Activated CD4-positive, alpha-beta T cell treated with anti-CD3 and anti-CD28 coated beads, Interleukin-2, amount 10 ng/mL, durations not matched to agents 24 days and 14 days (primary cell): Measurements from ENCODE around the gene TMCO1. TPM values are rescaled to one million over a fixed set of nuclear protein-coding genes. Genes with fewer than 3 reads are reported as not detected.
"Not testable (repeated sequence)": the region's sequence is repeated elsewhere in the genome, so short reads cannot be mapped to it uniquely, and the experiment has no call there.

Experiments
- DNase-seq: peaks from one replicate; pipeline ENCODE4 v3.0.0; 2022
- H3K27ac Mint-ChIP-seq: one replicate; pipeline ENCODE4 v1.8.0; 2022; ENCODE audit warnings: mild to moderate bottlenecking, mixed read lengths
- H3K27me3 Mint-ChIP-seq: one replicate; pipeline ENCODE4 v1.8.0; 2022; ENCODE audit warnings: mixed read lengths
- H3K36me3 Mint-ChIP-seq: one replicate; pipeline ENCODE4 v1.8.0; 2022; ENCODE audit warnings: low read depth, mild to moderate bottlenecking, mixed read lengths
- H3K4me1 Mint-ChIP-seq: one replicate; pipeline ENCODE4 v1.8.0; 2021; ENCODE audit warnings: mixed read lengths
- H3K4me3 Mint-ChIP-seq: one replicate; pipeline ENCODE4 v1.8.0; 2022; ENCODE audit warnings: mild to moderate bottlenecking, moderate library complexity, mixed read lengths
- H3K9me3 Mint-ChIP-seq: one replicate; pipeline ENCODE4 v1.8.0; 2021; ENCODE audit warnings: mixed read lengths
- intact Hi-C: fragments of 100-400 bp; cut with micrococcal nuclease; formaldehyde crosslinking; loops from one replicate; pipeline ENCODE4 v1.15.1; 2023
- total RNA-seq: library from RNA; stranded (reverse); gene quantifications from 2 replicates; pipeline ENCODE4 v1.2.3, GENCODE V29; 2022

Gene TMCO1, protein sequence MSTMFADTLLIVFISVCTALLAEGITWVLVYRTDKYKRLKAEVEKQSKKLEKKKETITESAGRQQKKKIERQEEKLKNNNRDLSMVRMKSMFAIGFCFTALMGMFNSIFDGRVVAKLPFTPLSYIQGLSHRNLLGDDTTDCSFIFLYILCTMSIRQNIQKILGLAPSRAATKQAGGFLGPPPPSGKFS
- total RNA-seq: 91.8 and 94.3 TPM in 2 replicates

DNA sequence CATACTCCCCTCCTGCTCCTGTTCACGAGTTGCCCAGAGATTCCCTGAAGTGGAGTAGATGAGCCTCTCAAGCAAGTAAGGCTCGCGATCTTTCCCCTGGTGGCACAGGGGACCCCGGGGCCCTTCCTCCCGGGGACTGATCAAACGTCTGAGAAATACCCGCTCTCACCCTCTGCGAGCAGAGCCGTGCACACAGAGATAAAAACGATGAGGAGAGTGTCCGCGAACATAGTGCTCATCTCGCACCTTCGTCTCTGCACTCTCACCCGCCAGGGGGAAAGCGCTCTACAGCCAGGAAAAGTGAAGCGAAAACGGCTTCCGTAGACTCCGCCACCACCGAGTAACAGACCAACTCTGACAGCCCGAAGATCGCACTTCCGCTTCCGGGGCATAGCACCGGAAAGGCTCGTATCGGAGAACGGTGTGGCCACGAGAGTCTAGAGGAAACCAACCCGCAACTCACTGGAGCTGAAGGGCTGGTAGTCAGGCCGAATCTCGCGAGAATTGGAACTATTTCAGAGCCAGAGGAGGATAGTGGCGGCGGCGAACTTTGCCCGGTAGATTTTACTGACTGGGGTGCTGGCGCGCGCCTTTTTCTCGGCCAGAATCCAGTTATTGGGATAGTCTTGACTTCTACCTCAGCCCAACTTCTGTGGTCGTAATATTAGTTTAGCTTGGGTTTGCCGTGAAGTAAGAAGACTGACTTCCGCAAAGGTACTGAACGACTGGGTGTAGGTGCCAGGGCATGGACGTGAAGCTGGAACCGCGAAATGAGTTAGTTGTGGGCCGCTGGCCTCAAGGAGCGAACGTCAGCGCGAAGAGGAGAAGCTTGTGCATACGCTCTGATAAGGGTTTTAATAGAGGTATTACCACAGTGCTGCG, at the start of gene TMCO1:
TSS of gene TMCO1 (minus strand) at position 356 of the 882 bp plus-strand sequence. CDS start at position 239, 117 bp downstream.
- Mint-ChIP-seq H3K27ac (peak within 1 kb of the TSS; percentile 100), H3K4me1 (peaks cover 41% of the 10 kb centered on the region), H3K4me3 (peak within 1 kb of the TSS; percentile 98), H3K9me3 (no peaks in the 10 kb centered on the region), H3K27me3 (no peaks in the 10 kb centered on the region), H3K36me3 (peaks cover 52% of the 10 kb centered on the region)
- intact Hi-C loops: loop anchor here (1.0 to 2.0 kb wide), 5 partner anchors 59 to 170 kb away; partner anchors contain the start of genes ALDH9A1, MGST3 and UCK2
- DNase-seq: peak; percentile 98

DNA sequence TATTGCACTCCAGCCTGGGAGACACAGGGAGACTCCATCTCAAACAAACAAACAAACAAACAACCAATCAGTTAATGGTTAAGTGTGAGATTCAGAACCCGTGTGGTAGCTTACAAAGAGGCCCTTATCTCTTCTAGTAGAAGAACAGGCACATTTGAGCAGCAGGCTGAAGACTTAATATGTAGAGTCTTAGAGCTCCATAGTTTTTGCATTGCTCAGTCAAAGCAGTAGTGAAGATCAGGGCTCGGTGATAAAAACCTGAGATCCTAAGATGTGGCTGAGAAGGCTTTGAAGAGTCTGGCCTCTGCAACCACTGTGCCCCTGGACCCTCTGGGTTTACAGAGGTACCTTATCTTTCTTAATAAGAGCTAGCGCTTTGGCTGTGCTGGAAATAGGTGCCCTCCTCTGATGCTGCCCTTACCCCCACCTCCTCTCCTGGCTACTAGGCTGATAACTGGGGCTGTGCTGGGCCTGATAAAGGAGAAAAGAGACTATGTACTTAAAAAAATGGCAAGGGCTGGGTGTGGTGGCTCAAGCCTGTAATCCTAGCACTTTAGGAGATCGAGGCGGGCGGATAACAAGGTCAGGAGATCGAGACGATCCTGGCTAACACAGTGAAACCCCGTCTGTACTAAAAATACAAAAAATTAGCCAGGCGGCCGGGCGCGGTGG, 48.3 kb upstream of the TMCO1 start:
- H3K4me1 Mint-ChIP-seq: no peaks in the 10 kb centered on the region
- H3K36me3 Mint-ChIP-seq: no peaks in the 10 kb centered on the region
- intact Hi-C loops: no loop called here
- no peaks in the 10 kb centered on the region for H3K9me3 Mint-ChIP-seq
- no peak overlapping the region for H3K4me3 Mint-ChIP-seq
- DNase-seq: no peak
- H3K27ac Mint-ChIP-seq: no peak overlapping the region
- H3K27me3 Mint-ChIP-seq: peaks cover 21% of the 10 kb centered on the region

DNA sequence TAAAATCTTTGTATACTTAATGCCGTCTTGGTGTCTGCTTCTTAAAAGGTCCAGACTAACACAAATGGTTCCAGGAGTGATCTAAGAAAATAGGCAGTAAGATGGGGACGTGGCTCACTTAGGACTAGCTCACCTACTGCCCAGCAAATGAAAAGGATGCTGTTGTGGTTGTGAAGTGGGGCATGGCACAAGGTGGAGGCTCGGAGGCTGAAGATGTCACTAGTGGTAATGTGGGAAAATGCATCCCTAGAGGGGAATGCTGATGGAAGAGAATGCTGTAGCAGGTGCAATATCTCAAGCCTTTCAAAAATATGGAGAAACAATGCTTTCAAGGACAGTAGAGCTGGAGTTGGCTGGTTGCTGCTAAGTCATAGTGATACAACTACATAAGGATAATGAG, 47.5 kb upstream of the TMCO1 start:
- DNase-seq: no peak
- no peaks in the 10 kb centered on the region for H3K4me1 Mint-ChIP-seq
- H3K27ac Mint-ChIP-seq: no peak overlapping the region
- no peaks in the 10 kb centered on the region for H3K9me3 Mint-ChIP-seq
- H3K36me3 Mint-ChIP-seq: no peaks in the 10 kb centered on the region
- intact Hi-C loops: no loop called here
- peaks cover 16% of the 10 kb centered on the region for H3K27me3 Mint-ChIP-seq
- H3K4me3 Mint-ChIP-seq: no peak overlapping the region

DNA sequence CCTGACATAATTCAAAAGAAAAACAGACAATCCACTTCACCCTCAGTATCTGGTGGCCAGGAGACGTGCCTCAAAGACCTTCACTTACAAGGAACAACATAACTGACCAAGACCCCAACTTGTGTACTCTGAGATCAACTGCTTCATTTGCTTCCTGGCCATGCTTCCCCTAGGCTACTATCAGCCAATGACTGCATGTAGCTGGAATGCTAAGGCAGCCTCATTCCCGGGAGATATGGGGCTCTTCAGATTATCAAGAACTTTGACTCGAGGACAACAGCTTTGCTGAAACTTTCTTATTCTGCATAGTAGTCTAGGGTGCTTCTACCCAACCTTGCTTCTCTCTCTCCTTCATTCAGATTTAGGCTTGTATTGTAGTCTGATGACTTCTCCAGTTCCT, 47.1 kb upstream of the TMCO1 start:
- DNase-seq: no peak
- peaks cover 16% of the 10 kb centered on the region for H3K27me3 Mint-ChIP-seq
- no peaks in the 10 kb centered on the region for H3K9me3 Mint-ChIP-seq
- no peaks in the 10 kb centered on the region for H3K4me1 Mint-ChIP-seq
- no peak overlapping the region for H3K27ac Mint-ChIP-seq
- intact Hi-C loops: no loop called here
- H3K4me3 Mint-ChIP-seq: no peak overlapping the region
- no peaks in the 10 kb centered on the region for H3K36me3 Mint-ChIP-seq

DNA sequence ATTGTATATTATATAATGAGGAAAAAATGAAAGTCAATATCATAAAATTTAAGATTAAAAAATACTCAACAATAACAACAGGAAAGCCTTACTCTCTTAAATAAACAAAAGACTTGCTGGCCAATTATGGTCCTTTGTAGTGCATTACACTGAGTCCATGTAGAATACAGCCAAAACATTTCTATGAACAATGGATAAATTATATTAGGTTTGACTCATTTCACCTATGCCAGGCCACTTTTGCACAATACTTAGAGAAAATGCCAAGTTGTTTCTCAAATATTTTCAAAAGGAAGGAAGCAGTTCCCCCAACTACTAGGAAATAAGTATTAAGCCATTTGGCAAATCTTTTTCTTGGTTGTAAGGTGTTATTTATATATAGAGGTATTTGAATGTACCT, 38.9 kb upstream of the TMCO1 start:
- Mint-ChIP-seq H3K4me1 (no peaks in the 10 kb centered on the region), H3K4me3 (no peak overlapping the region), H3K27ac (no peak overlapping the region), H3K27me3 (peaks cover 26% of the 10 kb centered on the region), H3K36me3 (no peaks in the 10 kb centered on the region), H3K9me3 (peaks cover 4% of the 10 kb centered on the region)
- intact Hi-C loops: no loop called here
- DNase-seq: no peak

DNA sequence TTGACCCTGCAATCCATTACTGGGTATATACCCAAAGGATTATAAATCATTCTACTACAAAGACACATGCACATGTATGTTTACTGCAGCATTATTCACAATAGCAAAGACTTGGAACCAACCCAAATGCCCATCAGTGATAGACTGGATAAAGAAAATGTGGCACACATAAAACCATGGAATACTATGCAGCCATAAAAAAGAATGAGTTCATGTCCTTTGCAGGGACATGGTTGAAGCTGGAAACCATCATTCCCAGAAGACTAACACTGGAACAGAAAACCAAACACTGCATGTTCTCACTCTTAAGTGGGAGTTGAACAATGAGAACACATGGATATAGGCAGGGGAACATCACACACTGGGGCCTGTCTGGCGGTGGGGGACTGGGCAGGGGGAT, 35.8 kb upstream of the TMCO1 start:
- H3K4me3 Mint-ChIP-seq, DNase-seq, H3K36me3 Mint-ChIP-seq, H3K27ac Mint-ChIP-seq, H3K9me3 Mint-ChIP-seq, intact Hi-C loops, H3K4me1 Mint-ChIP-seq: not testable (repeated sequence)
- H3K27me3 Mint-ChIP-seq: peaks cover 23% of the 10 kb centered on the region

DNA sequence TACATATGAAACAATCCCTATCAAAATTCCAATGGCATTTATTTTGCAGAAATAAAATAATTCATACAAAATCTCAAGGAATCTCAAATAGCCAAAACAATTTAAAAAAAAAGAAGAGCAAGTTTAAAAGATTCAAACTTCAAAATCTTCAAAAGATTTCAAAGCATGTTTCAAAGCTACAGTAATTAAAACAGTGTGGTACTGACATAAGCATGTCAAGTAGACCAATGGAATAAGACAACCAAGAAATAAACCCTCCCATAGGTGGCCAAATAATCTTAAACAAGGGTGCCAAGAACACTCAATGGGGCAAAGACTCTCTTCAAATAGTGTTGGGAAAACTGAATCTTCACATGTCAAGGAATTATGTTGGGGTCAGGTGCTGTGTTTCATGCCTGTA, 30.7 kb upstream of the TMCO1 start:
- intact Hi-C loops: no loop called here

DNA sequence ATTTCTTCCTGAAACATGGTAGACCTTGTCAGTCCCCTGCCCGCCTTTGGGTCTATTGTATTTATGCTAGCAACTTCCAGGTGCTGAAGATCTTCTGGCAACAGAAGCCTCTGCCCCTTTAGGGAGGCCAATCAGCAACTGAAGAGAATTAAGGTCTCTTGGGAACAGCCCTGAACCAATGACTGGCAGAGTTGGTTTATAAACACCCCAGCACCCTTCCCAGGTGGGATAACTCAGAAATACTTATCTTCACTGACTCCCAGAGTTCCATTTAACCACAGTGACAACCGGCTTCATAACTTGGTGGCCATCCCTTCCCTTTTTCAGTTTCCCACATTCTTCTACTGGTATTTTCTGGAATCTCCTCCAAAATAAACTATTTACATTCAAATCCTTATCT, 27.2 kb upstream of the TMCO1 start:
- H3K4me1 Mint-ChIP-seq: no peaks in the 10 kb centered on the region
- H3K4me3 Mint-ChIP-seq: no peak overlapping the region
- DNase-seq: no peak
- no peak overlapping the region for H3K27ac Mint-ChIP-seq
- intact Hi-C loops: no loop called here
- H3K36me3 Mint-ChIP-seq: no peaks in the 10 kb centered on the region
- peaks cover 9% of the 10 kb centered on the region for H3K9me3 Mint-ChIP-seq
- H3K27me3 Mint-ChIP-seq: peaks cover 28% of the 10 kb centered on the region

More for the DNA sequence above, 30.7 kb upstream of the TMCO1 start:
- H3K27me3 Mint-ChIP-seq: peaks cover 18% of the 10 kb centered on the region
- no peak overlapping the region for H3K4me3 Mint-ChIP-seq
- no peaks in the 10 kb centered on the region for H3K36me3 Mint-ChIP-seq
- peaks cover 14% of the 10 kb centered on the region for H3K9me3 Mint-ChIP-seq
- DNase-seq: no peak
- no peaks in the 10 kb centered on the region for H3K4me1 Mint-ChIP-seq
- H3K27ac Mint-ChIP-seq: no peak overlapping the region

DNA sequence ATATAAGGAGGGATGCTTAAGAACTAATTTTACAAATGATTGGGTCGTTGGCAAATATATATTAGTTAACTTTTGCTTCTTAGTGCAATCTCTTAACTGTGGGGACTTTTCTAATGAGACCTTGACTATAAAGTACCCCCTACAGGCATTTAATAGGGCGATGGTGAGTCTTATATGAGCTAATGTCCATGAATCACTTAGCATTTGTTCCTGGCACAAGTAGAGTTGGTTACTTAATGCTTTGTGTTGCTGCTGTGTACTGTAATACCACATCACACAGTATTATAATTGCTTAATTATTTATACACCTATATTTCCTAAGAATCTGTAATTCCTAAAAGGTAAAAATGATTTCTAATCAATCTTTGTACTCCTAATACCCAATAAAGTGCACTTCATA, 25.3 kb upstream of the TMCO1 start:
- Mint-ChIP-seq H3K27ac (no peak overlapping the region), H3K36me3 (no peaks in the 10 kb centered on the region)
- DNase-seq: no peak

DNA sequence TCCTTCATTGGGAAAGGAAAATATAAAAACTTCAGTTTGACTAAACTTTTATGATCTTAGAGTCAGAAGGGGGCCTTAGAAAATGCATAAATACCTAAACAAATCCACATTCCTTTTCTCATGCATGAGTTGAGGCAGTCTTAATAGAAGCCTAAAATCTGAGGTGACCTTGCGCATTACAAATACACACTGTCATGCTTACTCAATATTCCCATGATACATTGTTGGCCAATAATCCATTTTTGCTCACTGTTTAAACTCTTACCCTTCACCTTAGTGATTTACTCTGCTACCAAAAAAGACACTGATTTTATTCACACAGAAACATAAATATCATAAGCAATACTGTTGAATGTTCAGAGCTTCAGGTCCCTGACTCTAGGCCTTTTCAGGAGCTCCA, 19.1 kb upstream of the TMCO1 start:
- peaks cover 23% of the 10 kb centered on the region for H3K27me3 Mint-ChIP-seq
- no peak overlapping the region for H3K4me3 Mint-ChIP-seq
- intact Hi-C loops: no loop called here
- no peaks in the 10 kb centered on the region for H3K9me3 Mint-ChIP-seq
- H3K4me1 Mint-ChIP-seq: no peaks in the 10 kb centered on the region
- DNase-seq: no peak
- no peaks in the 10 kb centered on the region for H3K36me3 Mint-ChIP-seq
- H3K27ac Mint-ChIP-seq: no peak overlapping the region

More for the DNA sequence above, 25.3 kb upstream of the TMCO1 start:
- Mint-ChIP-seq H3K4me3 (no peak overlapping the region), H3K9me3 (no peaks in the 10 kb centered on the region), H3K27me3 (peaks cover 27% of the 10 kb centered on the region), H3K4me1 (no peaks in the 10 kb centered on the region)
- intact Hi-C loops: no loop called here

DNA sequence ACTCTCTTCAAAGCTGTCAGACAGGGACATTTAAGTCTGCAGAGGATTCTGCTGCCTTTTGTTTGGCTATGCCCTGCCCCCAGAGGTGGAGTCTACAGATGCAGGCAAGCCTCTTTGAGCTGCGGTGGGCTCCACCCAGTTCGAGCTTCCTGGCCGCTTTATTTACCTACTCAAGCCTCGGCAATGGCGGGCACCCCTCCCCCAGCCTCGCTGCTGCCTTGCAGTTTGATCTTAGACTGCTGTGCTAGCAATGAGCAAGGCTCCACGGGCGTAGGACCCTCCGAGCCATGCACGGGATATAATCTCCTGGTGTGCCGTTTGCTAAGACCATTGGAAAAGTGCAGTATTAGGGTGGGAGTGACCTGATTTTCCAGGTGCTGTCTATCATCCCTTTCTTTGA, 14.9 kb upstream of the TMCO1 start:
- H3K36me3 Mint-ChIP-seq, H3K27ac Mint-ChIP-seq, H3K9me3 Mint-ChIP-seq, H3K4me3 Mint-ChIP-seq, H3K4me1 Mint-ChIP-seq, intact Hi-C loops, DNase-seq: not testable (repeated sequence)
- H3K27me3 Mint-ChIP-seq: peaks cover 22% of the 10 kb centered on the region

DNA sequence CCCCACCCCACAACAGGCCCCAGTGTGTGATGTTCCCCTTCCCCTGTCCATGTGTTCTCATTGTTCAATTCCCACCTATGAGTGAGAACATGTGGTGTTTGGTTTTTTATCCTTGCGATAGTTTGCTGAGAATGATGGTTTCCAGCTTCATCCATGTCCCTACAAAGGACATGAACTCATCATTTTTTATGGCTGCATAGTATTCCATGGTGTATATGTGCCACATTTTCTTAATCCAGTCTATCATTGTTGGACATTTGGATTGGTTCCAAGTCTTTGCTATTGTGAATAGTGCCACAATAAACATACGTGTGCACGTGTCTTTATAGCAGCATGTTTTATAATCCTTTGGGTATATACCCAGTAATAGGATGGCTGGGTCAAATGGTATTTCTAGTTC, 9.5 kb upstream of the TMCO1 start:
- intact Hi-C loops: not testable (repeated sequence)

DNA sequence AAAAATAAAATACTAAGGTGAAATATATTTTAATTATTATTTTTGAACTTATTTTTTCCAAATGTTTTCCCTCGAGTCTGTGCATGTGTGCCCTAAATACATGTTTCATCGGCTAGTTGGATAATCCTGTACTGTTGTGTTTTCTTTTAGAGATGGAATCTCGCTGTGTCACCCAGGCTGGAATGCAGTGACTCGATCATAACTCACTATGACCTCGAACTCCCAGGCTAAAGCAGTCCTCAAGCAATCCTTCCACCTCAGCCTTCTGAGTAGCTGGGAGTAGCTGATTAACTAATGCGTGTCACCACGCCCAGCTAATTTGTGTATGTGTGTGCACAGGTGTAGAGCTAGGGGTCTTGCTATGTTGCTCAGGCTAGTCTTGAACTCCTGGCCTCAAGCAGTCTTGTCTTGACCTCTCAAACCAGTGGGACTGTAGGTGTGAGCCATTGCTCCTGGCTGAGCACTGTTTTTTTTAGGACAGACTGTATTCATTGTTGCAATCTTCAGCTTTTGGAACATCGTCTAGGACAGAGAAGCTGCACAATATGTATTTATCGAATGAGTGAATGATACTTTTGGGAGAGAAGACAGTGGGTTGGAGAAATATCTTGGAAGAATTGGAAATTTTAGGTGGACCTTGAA, 4.8 kb upstream of the TMCO1 start:
- intact Hi-C loops: no loop called here
- peaks cover 6% of the 10 kb centered on the region for H3K4me1 Mint-ChIP-seq
- peaks cover 17% of the 10 kb centered on the region for H3K36me3 Mint-ChIP-seq
- H3K27me3 Mint-ChIP-seq: peaks cover under 1% of the 10 kb centered on the region
- no peak overlapping the region for H3K4me3 Mint-ChIP-seq
- H3K9me3 Mint-ChIP-seq: no peaks in the 10 kb centered on the region
- DNase-seq: no peak
- no peak overlapping the region for H3K27ac Mint-ChIP-seq

More for the DNA sequence above, 9.5 kb upstream of the TMCO1 start:
- H3K4me3 Mint-ChIP-seq, H3K4me1 Mint-ChIP-seq, DNase-seq, H3K27ac Mint-ChIP-seq, H3K36me3 Mint-ChIP-seq, H3K9me3 Mint-ChIP-seq: not testable (repeated sequence)
- H3K27me3 Mint-ChIP-seq: peaks cover 16% of the 10 kb centered on the region

DNA sequence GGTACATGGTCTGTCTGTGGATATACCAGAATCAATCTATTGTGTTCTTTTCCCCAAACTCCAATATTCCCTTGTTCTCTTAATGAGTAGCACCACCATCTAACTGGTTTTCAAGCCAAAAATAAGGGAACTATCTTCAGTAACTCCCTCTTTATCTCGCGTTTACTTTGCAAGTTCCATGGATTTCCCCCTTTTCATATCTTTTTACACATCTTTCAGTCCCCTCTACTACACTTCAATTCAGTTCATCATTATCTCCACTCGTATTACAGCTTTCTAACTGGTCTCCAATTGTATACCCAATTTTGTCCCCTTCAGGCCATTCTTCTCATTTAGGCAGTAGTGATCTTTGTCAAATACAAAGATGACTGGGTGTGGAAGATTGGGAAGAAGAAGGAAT, 4.1 kb upstream of the TMCO1 start:
- Mint-ChIP-seq H3K9me3 (no peaks in the 10 kb centered on the region), H3K27ac (no peak overlapping the region), H3K4me3 (no peak overlapping the region), H3K27me3 (no peaks in the 10 kb centered on the region), H3K4me1 (peaks cover 11% of the 10 kb centered on the region), H3K36me3 (peaks cover 24% of the 10 kb centered on the region)
- no peak for DNase-seq
- intact Hi-C loops: no loop called here
